Endothelial cell of umbilical vein (primary cell): ENCODE results near the gene ATOH7. TPM values are rescaled to one million over a fixed set of nuclear protein-coding genes. Genes with fewer than 3 reads are reported as not detected.

Source experiments
- BruUV-seq: library from RNA; stranded (reverse); fragments of 400-500 nt; replicated peaks from 2 replicates; lab custom pipeline; 2021; lab: Mats Ljungman, UMichigan
- CTCF ChIA-PET: fragments of 300-600, 350-600 bp; sonication (Branson Sonifier 250); formaldehyde crosslinking; loops from one replicate; lab custom pipeline; 2021; ENCODE audit warnings: antibody characterized with exemption, inconsistent platforms; lab: Charles Lee
- POLR2A ChIA-PET: fragments of 300-600, 350-600 bp; sonication (Branson Sonifier 250); formaldehyde crosslinking; loops from one replicate; lab custom pipeline; 2021; ENCODE audit warnings: antibody characterized with exemption, inconsistent platforms; lab: Charles Lee
- DNase-seq: peaks from one replicate; pipeline ENCODE4 v3.0.0-alpha.2; 2011; ENCODE audit warnings: low read depth, low spot score
- FAIRE-seq: peaks from 2 replicates; lab custom pipeline; 2011; peaks lifted over from hg19 to GRCh38; lab: Jason Lieb, UNC
- H2AFZ ChIP-seq: 2 replicates; pipeline ENCODE4 v1.6.0; 2012; ENCODE audit warnings: low read depth, low read length, control low read depth, inconsistent platforms
- H3K27ac ChIP-seq: 2 replicates; pipeline ENCODE4 v1.5.1; 2011; ENCODE audit warnings: low read depth, mild to moderate bottlenecking, control low read depth, low read length, moderate library complexity; ENCODE audit not compliant: insufficient read depth
- H3K27me3 ChIP-seq, 2 experiments: 2 replicates each; pipeline versions ENCODE4 v1.6.0 to v1.6.1; 2011; ENCODE audit warnings: low read length in 2 of 2, mixed read lengths in 1 of 2; ENCODE audit not compliant: control insufficient read depth in 2 of 2, insufficient read depth in 2 of 2
- H3K36me3 ChIP-seq, 2 experiments: 2 replicates in 1 of 2; 3 replicates in 1 of 2; pipeline ENCODE4 v1.5.1; 2011; ENCODE audit warnings: low read length in 2 of 2, mild to moderate bottlenecking in 1 of 2, moderate library complexity in 1 of 2; ENCODE audit not compliant: control insufficient read depth in 2 of 2, insufficient read depth in 2 of 2; ENCODE audit errors: extremely low read depth in 1 of 2
- H3K4me1 ChIP-seq: 3 replicates; pipeline ENCODE4 v1.5.1; 2011; ENCODE audit warnings: mild to moderate bottlenecking, low read length; ENCODE audit not compliant: control insufficient read depth, insufficient read depth; ENCODE audit errors: extremely low read depth
- H3K4me2 ChIP-seq: 2 replicates; pipeline ENCODE4 v1.6.1; 2011; ENCODE audit warnings: low read length, control low read depth, mixed read lengths; ENCODE audit not compliant: insufficient read depth
- H3K4me3 ChIP-seq, 3 experiments: fragments of 200-600 bp in 1 of 3; sonication (generic), shearing (Covaris generic) in 1 of 3; replicated peaks in 1 of 3; 2 replicates each; pipeline ENCODE4 v1.5.1; 2011 to 2016; ENCODE audit warnings: control low read depth in 3 of 3, low read length in 3 of 3, mild to moderate bottlenecking in 2 of 3, inconsistent platforms in 1 of 3, low read depth in 1 of 3, moderate library complexity in 1 of 3; ENCODE audit not compliant: insufficient read depth in 1 of 3
- H3K79me2 ChIP-seq: 2 replicates; pipeline ENCODE4 v1.6.0; 2012; ENCODE audit warnings: low read length, inconsistent platforms; ENCODE audit not compliant: control insufficient read depth, insufficient read depth
- H3K9ac ChIP-seq: replicated peaks from 2 replicates; pipeline ENCODE3; 2011; ENCODE audit warnings: low read length, control low read depth; ENCODE audit not compliant: insufficient read depth; ENCODE audit errors: extremely low read depth
- H3K9me1 ChIP-seq: replicated peaks from 3 replicates; pipeline ENCODE4 v1.6.0; 2011; ENCODE audit warnings: mild to moderate bottlenecking, low read length; ENCODE audit not compliant: control insufficient read depth, insufficient read depth; ENCODE audit errors: extremely low read depth
- H3K9me3 ChIP-seq: replicated peaks from 2 replicates; pipeline ENCODE4 v1.5.1; 2012; ENCODE audit warnings: low read length, inconsistent platforms; ENCODE audit not compliant: control insufficient read depth, insufficient read depth
- H4K20me1 ChIP-seq: replicated peaks from 2 replicates; pipeline ENCODE3; 2011; ENCODE audit warnings: mild to moderate bottlenecking, low read length; ENCODE audit not compliant: control insufficient read depth, insufficient read depth; ENCODE audit errors: extremely low read depth
- EZH2 ChIP-seq: IDR thresholded peaks from 2 replicates; pipeline ENCODE4 v1.6.1; 2012; ENCODE audit warnings: borderline replicate concordance, low read depth, mild to moderate bottlenecking, moderate library complexity, low read length, inconsistent platforms; ENCODE audit not compliant: severe bottlenecking
- FOS ChIP-seq: IDR thresholded peaks from 2 replicates; pipeline ENCODE4 v1.6.1; 2011; ENCODE audit warnings: mild to moderate bottlenecking, low read length, moderate library complexity, borderline replicate concordance; ENCODE audit not compliant: insufficient read depth
- GATA2 ChIP-seq: IDR thresholded peaks from 2 replicates; pipeline ENCODE4 v1.7.0; 2011; ENCODE audit warnings: low read depth, mild to moderate bottlenecking, moderate library complexity, mixed read lengths, low read length; ENCODE audit not compliant: insufficient read length, insufficient read depth
- JUN ChIP-seq: IDR thresholded peaks from 2 replicates; pipeline ENCODE4 v1.6.1; 2011; ENCODE audit warnings: borderline replicate concordance, low read depth; ENCODE audit not compliant: insufficient read length, insufficient read depth
- MYC ChIP-seq: IDR thresholded peaks from one replicate; pipeline ENCODE4 v1.6.1; 2011; ENCODE audit warnings: mild to moderate bottlenecking, low read depth, low read length
- POLR2A ChIP-seq: IDR thresholded peaks from 2 replicates; pipeline ENCODE4 v1.6.1; 2012; ENCODE audit warnings: low read depth, mild to moderate bottlenecking, control low read depth, low read length
- POLR2AphosphoS5 ChIP-seq: IDR thresholded peaks from 2 replicates; pipeline ENCODE4 v1.6.1; 2012; ENCODE audit warnings: low read depth, mild to moderate bottlenecking, control low read depth, low read length, moderate library complexity; ENCODE audit not compliant: insufficient read depth
- dilution Hi-C: fragments of 300-500 bp; cut with MboI; formaldehyde crosslinking; loops from one replicate; pipeline ENCODE4 v1.15.0; 2019; ENCODE audit warnings: low sequenced_read_pairs; ENCODE audit not compliant: extremely low pct_ligation_motif_present
- intact Hi-C: fragments of 100-400 bp; cut with micrococcal nuclease; formaldehyde crosslinking; loops from one replicate; pipeline ENCODE4 v1.10.0; 2022
- polyA plus RNA-seq, 4 experiments: library from polyadenylated mRNA; depleted of rRNA in 3 of 4; stranded (reverse) in 3 of 4; unstranded in 1 of 4; fragments of >200 nt; gene quantifications; 2 replicates each; pipeline versions ENCODE4 v1.2.1 to v1.2.3, GENCODE V29; 2011 to 2012; ENCODE audit warnings: missing spikeins in 1 of 4
- total RNA-seq: library from RNA; stranded (reverse); gene quantifications from 2 replicates; pipeline ENCODE4 v1.2.3, GENCODE V29; 2021
- TF ChIP-seq, protein P1 (sequence below), 2 donors: IDR thresholded peaks; 1 replicate in 1 of 2; 2 replicates in 1 of 2; pipeline ENCODE4 v1.5.1; 2011; ENCODE audit warnings: low read length in 2 of 2, mild to moderate bottlenecking in 2 of 2, moderate library complexity in 2 of 2, control low read depth in 1 of 2, inconsistent platforms in 1 of 2, low read depth in 1 of 2; ENCODE audit not compliant: insufficient read depth in 1 of 2; ENCODE audit errors: extremely low read depth in 1 of 2
- TF ChIP-seq, protein P2 (sequence below): IDR thresholded peaks from 2 replicates; pipeline ENCODE4 v1.6.1; 2011; ENCODE audit not compliant: insufficient read depth, insufficient read length

The ATOH7 gene
- total and polyA plus RNA-seq, 2 donors (not counting 3 experiments of a cell fraction or from before 2014, with no cell fraction given) = not detected

DNA sequence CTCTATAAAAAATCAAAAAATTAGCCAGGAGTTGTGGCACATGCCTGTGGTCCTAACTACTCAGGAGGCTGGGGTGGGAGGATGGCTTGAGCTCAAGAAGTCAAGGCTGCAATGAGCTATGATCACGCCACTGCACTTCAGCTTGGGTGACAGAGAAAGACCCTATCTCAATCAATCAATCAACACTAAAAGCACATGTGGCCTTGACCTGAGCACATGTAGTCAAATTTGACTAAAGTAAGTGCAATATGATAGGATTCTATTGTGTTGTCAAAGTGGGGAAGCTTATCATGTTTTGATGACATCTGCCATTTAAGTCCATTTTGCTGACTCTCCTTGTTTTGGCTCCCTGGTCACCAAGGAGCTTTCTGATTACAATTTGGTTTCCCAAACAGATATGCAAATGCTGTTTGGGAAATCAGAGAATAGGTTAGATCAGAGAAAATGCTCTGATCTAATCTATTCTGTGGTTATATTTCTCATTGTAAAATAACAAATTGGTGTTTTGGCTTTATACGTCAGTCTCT is 43.8 kb upstream of the ATOH7 start:
- FAIRE-seq (no peak), DNase-seq (no peak)
- POLR2A ChIA-PET = no interaction called here
- intact Hi-C loops = no loop called here
- H3K9me3 ChIP-seq = no peaks in the 10 kb centered on the region
- H3K27ac ChIP-seq = no peak overlapping the region
- no peaks in the 10 kb centered on the region for H3K9me1 ChIP-seq
- no peak overlapping the region for H3K4me3 ChIP-seq
- dilution Hi-C loops = no loop called here
- no peak overlapping the region for H3K9ac ChIP-seq
- BruUV-seq = no TSS peak
- no peaks in the 10 kb centered on the region for H3K4me1 ChIP-seq
- no peaks in the 10 kb centered on the region for H3K36me3 ChIP-seq
- no peak overlapping the region for H3K4me2 ChIP-seq
- TF ChIP-seq FOS = no peak
- TF ChIP-seq POLR2AphosphoS5 = no peak
- no peak for TF ChIP-seq POLR2A
- no peak for TF ChIP-seq GATA2
- TF ChIP-seq, protein P1, sequence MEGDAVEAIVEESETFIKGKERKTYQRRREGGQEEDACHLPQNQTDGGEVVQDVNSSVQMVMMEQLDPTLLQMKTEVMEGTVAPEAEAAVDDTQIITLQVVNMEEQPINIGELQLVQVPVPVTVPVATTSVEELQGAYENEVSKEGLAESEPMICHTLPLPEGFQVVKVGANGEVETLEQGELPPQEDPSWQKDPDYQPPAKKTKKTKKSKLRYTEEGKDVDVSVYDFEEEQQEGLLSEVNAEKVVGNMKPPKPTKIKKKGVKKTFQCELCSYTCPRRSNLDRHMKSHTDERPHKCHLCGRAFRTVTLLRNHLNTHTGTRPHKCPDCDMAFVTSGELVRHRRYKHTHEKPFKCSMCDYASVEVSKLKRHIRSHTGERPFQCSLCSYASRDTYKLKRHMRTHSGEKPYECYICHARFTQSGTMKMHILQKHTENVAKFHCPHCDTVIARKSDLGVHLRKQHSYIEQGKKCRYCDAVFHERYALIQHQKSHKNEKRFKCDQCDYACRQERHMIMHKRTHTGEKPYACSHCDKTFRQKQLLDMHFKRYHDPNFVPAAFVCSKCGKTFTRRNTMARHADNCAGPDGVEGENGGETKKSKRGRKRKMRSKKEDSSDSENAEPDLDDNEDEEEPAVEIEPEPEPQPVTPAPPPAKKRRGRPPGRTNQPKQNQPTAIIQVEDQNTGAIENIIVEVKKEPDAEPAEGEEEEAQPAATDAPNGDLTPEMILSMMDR (IDR thresholded peaks at IDR 0.05; ENCODE audit: extremely low read depth in 1 of 2, insufficient read depth in 1 of 2, low read depth in 1 of 2, low read length in 2 of 2) = no peak
- no peak for TF ChIP-seq JUN
- TF ChIP-seq, protein P2, sequence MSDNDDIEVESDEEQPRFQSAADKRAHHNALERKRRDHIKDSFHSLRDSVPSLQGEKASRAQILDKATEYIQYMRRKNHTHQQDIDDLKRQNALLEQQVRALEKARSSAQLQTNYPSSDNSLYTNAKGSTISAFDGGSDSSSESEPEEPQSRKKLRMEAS = no peak
- no peak for TF ChIP-seq EZH2
- no peak for TF ChIP-seq MYC
- no peaks in the 10 kb centered on the region for H4K20me1 ChIP-seq
- H3K79me2 ChIP-seq = no peaks in the 10 kb centered on the region
- CTCF ChIA-PET = interaction anchor here (1.5 kb wide), 1 partner anchor 63 kb away, joined by 4 read pairs; no protein-coding TSS in a partner anchor
- peaks cover 0 to 3% of the 10 kb centered on the region in 2 experiments for H3K27me3 ChIP-seq
- H2AFZ ChIP-seq = no peak overlapping the region
